A549 (cell line): Measurements from ENCODE around the gene HMMR. TPM values are rescaled to one million over a fixed set of nuclear protein-coding genes. Genes with fewer than 3 reads are reported as not detected.
A peak's percentile ranks its signal among the peaks of the same experiment; 100 is the strongest.

ENCODE experiments used
- ATAC-seq, 2 experiments: fragments of 200-7000 bp in 1 of 2; fragments of >200 bp in 1 of 2; cut with Nextera tagmentation in 1 of 2; cut with Tn5 transposase in 1 of 2; 3 replicates each; pipeline versions ENCODE4 v1.8.0 to v1.9.1; 2018 to 2020; ENCODE audit warnings: mild to moderate bottlenecking in 1 of 2, moderate library complexity in 1 of 2
- CTCF ChIA-PET: fragments of 300-600 bp; sonication (Branson Sonifier 250); formaldehyde crosslinking; extraction: SDS; loops from one replicate; lab custom pipeline; 2021; ENCODE audit warnings: antibody characterized with exemption, inconsistent platforms; lab: Yijun Ruan, JAX
- POLR2A ChIA-PET: fragments of 350-600 bp; formaldehyde crosslinking; extraction: SDS; loops from one replicate; lab custom pipeline; 2021; ENCODE audit warnings: antibody characterized with exemption, inconsistent platforms; lab: Yijun Ruan, JAX
- DNase-seq, 2 experiments: peaks; one replicate each; pipeline versions ENCODE4 v3.0.0 to v3.0.0-alpha.2; 2011 to 2016; ENCODE audit warnings: low read depth in 1 of 2, low spot score in 1 of 2
- FAIRE-seq: peaks from 2 replicates; lab custom pipeline; 2011; peaks lifted over from hg19 to GRCh38; lab: Jason Lieb, UNC
- H3K27ac ChIP-seq, 2 experiments: fragments of >200 bp; sonication (Bioruptor Twin); formaldehyde crosslinking; 3 replicates each; pipeline ENCODE4 v1.5.1; 2016 to 2017
- H3K4me1 ChIP-seq: fragments of >200 bp; sonication (Bioruptor Twin); formaldehyde crosslinking; 3 replicates; pipeline ENCODE4 v1.6.1; 2016
- H3K4me2 ChIP-seq: fragments of >200 bp; sonication (Bioruptor Twin); formaldehyde crosslinking; 3 replicates; pipeline ENCODE4 v1.6.1; 2016
- H3K4me3 ChIP-seq: fragments of >200 bp; sonication (Bioruptor Twin); formaldehyde crosslinking; 3 replicates; pipeline ENCODE4 v1.5.1; 2016
- H3K9me3 ChIP-seq: fragments of >200 bp; sonication (Bioruptor Twin); formaldehyde crosslinking; 3 replicates; pipeline ENCODE4 v1.6.1; 2016
- BHLHE40 ChIP-seq: IDR thresholded peaks from 2 replicates; pipeline ENCODE4 v1.6.1; 2012; ENCODE audit warnings: low read depth, low read length, inconsistent platforms
- CBX8 ChIP-seq: fragments of 200-600 bp; sonication (generic); IDR thresholded peaks from 2 replicates; pipeline ENCODE4 v1.6.1; 2016
- EHMT2 ChIP-seq: fragments of 200-600 bp; sonication (generic); IDR thresholded peaks from 2 replicates; pipeline ENCODE4 v1.6.1; 2016; ENCODE audit warnings: antibody characterized with exemption, low read depth, mild to moderate bottlenecking, moderate library complexity
- ESRRA ChIP-seq: fragments of 150-350 bp; IDR thresholded peaks from 2 replicates; pipeline ENCODE4 v1.6.1; 2014; ENCODE audit warnings: mild to moderate bottlenecking, low read length, borderline replicate concordance
- FOSB ChIP-seq: fragments of 250-450 bp; sonication (Bioruptor Pico); IDR thresholded peaks from 2 replicates; pipeline ENCODE4 v1.5.0; 2020; ENCODE audit warnings: mild to moderate bottlenecking, moderate library complexity
- FOXS1 ChIP-seq: fragments of 250-450 bp; sonication (Bioruptor Pico); IDR thresholded peaks from 2 replicates; pipeline ENCODE4 v1.5.0; 2020; ENCODE audit warnings: mild to moderate bottlenecking, moderate library complexity
- HDAC2 ChIP-seq: fragments of 200-600 bp; sonication (generic); IDR thresholded peaks from 2 replicates; pipeline ENCODE4 v1.6.1; 2016
- JUN ChIP-seq, 2 experiments: fragments of >200 bp; sonication (Bioruptor Twin); formaldehyde crosslinking; IDR thresholded peaks; 2 replicates in 1 of 2; 3 replicates in 1 of 2; pipeline ENCODE4 v1.6.1; 2016 to 2017
- KDM1A ChIP-seq: fragments of 200-600 bp; sonication (generic); IDR thresholded peaks from 2 replicates; pipeline ENCODE4 v1.6.1; 2016; ENCODE audit warnings: low read depth, mild to moderate bottlenecking
- MAFK ChIP-seq: fragments of 450-650 bp; IDR thresholded peaks from 2 replicates; pipeline ENCODE4 v1.6.1; 2014; ENCODE audit not compliant: partially characterized antibody
- MAX ChIP-seq: IDR thresholded peaks from 2 replicates; pipeline ENCODE4 v1.6.1; 2012
- MAZ ChIP-seq: fragments of 150-350 bp; IDR thresholded peaks from 2 replicates; pipeline ENCODE4 v1.6.1; 2014; ENCODE audit warnings: antibody characterized with exemption, low read depth, low read length, borderline replicate concordance
- NPAS2 ChIP-seq: fragments of 250-450 bp; sonication (Bioruptor Pico); IDR thresholded peaks from 2 replicates; pipeline ENCODE4 v1.8.0; 2022; ENCODE audit warnings: mild to moderate bottlenecking, moderate library complexity, borderline replicate concordance
- PBX3 ChIP-seq: IDR thresholded peaks from 2 replicates; pipeline ENCODE4 v1.6.1; 2012
- POLR2A ChIP-seq: IDR thresholded peaks from 2 replicates; pipeline ENCODE4 v1.6.1; 2012; ENCODE audit warnings: mild to moderate bottlenecking, low read length
- RAD21 ChIP-seq, 2 experiments: fragments of >200 bp in 1 of 2; sonication (Bioruptor Twin) in 1 of 2; formaldehyde crosslinking in 1 of 2; IDR thresholded peaks in 1 of 2; conservative IDR thresholded peaks in 1 of 2; 2 replicates in 1 of 2; 3 replicates in 1 of 2; pipeline ENCODE4 v1.6.1; 2012 to 2018; ENCODE audit warnings: inconsistent platforms in 1 of 2
- REST ChIP-seq: fragments of 200-600 bp; sonication (generic); IDR thresholded peaks from 2 replicates; pipeline ENCODE4 v1.6.1; 2016; ENCODE audit warnings: antibody characterized with exemption, mild to moderate bottlenecking, moderate library complexity
- RNF2 ChIP-seq: fragments of 200-600 bp; sonication (generic); IDR thresholded peaks from 2 replicates; pipeline ENCODE4 v1.6.1; 2016; ENCODE audit warnings: low read depth, mild to moderate bottlenecking, antibody characterized with exemption, moderate library complexity, borderline replicate concordance
- SMC3 ChIP-seq: fragments of >200 bp; sonication (Bioruptor Twin); formaldehyde crosslinking; IDR thresholded peaks from 3 replicates; pipeline ENCODE4 v1.6.1; 2018; ENCODE audit warnings: inconsistent platforms
- SREBF2 ChIP-seq: fragments of 450-650 bp; IDR thresholded peaks from 2 replicates; pipeline ENCODE4 v1.6.1; 2014; ENCODE audit warnings: mild to moderate bottlenecking, moderate library complexity
- TP53 ChIP-seq: fragments of 250-450 bp; sonication (Bioruptor Pico); IDR thresholded peaks from 2 replicates; pipeline ENCODE4 v1.5.0; 2021; ENCODE audit warnings: mild to moderate bottlenecking, moderate library complexity
- ZFP36 ChIP-seq: fragments of 450-650 bp; IDR thresholded peaks from 2 replicates; pipeline ENCODE4 v1.6.1; 2014; ENCODE audit warnings: borderline replicate concordance; ENCODE audit not compliant: partially characterized antibody
- WGBS: methylation state at CpG from one replicate; pipeline ENCODE4 v1.1.6; 2017; ENCODE audit errors: missing lambda C conversion rate; 5-methylcytosine and 5-hydroxymethylcytosine counted together
- polyA plus RNA-seq, 4 experiments: library from polyadenylated mRNA; depleted of rRNA in 3 of 4; stranded (reverse); fragments of >200 nt; fragmentation: RNase III in 1 of 4; extraction: RNeasy Plus Mini Kit Qiagen cat#74134 plus additional on column Dnase treatment in 1 of 4; gene quantifications; 2 replicates in 3 of 4; 3 replicates in 1 of 4; pipeline ENCODE4 v1.2.3, GENCODE V29; 2011 to 2017

Gene HMMR
- polyA plus RNA-seq, 2 of the 4 experiments (the other 2 are of a cell fraction): 34.0 to 66.0 TPM

GRCh38 chr5:163456840-163457239, 3.6 kb upstream of the HMMR start:
- 97% methylated on average over 7 of the region's 7 CpGs for WGBS
- POLR2A ChIA-PET: no interaction called here
- H3K4me3 ChIP-seq: no peak overlapping the region

GRCh38 chr5:163458778-163459385, 1.6 kb upstream of the HMMR start:
- 9% methylated on average over 6 of the region's 6 CpGs for WGBS
- Histone ChIP-seq H3K4me2 (peak overlapping the region; percentile 90), H3K4me1 (peaks cover 27% of the 10 kb centered on the region), H3K9me3 (no peaks in the 10 kb centered on the region), H3K27ac (peak overlapping the region; percentile 91 to 92), H3K4me3 (peak overlapping the region; percentile 73)
- no peak for ATAC-seq
- DNase-seq: no peak
- ChIA-PET CTCF (interaction anchor here (1.6 to 2.1 kb wide), 2 partner anchors 17 to 44 kb away, joined by 4 to 7 read pairs; no protein-coding TSS in a partner anchor), POLR2A (interaction anchor here (1.2 to 5.1 kb wide), 7 partner anchors 9 to 46 kb away, joined by 4 to 76 read pairs (median 17); partner anchors contain the start of genes CCNG1 and MAT2B)
- TF ChIP-seq ESRRA: no peak
- no peak for TF ChIP-seq SMC3
- TF ChIP-seq MAX: no peak
- TF ChIP-seq MAFK: no peak
- no peak for TF ChIP-seq RAD21 (conservative IDR thresholded peaks at IDR 0.05 in 1 of 2, IDR thresholded peaks at IDR 0.05 in 1 of 2)
- TF ChIP-seq ZFP36: no peak
- TF ChIP-seq SREBF2: no peak
- TF ChIP-seq FOSB (CRISPR knock-in tag): no peak
- no peak for TF ChIP-seq KDM1A
- no peak for TF ChIP-seq NPAS2 (CRISPR knock-in tag)
- TF ChIP-seq JUN (IDR thresholded peaks at IDR 0.05): no peak
- FAIRE-seq: no peak

More at GRCh38 chr5:163456840-163457239, 3.6 kb upstream of the HMMR start:
- TF ChIP-seq MAZ: no peak
- TF ChIP-seq RNF2: no peak
- TF ChIP-seq HDAC2: no peak
- TF ChIP-seq MAX: no peak
- TF ChIP-seq BHLHE40: no peak
- TF ChIP-seq EHMT2: no peak
- no peak for TF ChIP-seq TP53 (CRISPR knock-in tag)
- no peak for TF ChIP-seq PBX3
- TF ChIP-seq CBX8: no peak
- no peak for TF ChIP-seq POLR2A
- no peak for TF ChIP-seq REST
- no peak for TF ChIP-seq FOXS1
- H3K4me2 ChIP-seq: no peak overlapping the region; the same call in 2 of the 3 replicates
- CTCF ChIA-PET: no interaction called here
- FAIRE-seq (no peak), ATAC-seq (no peak), DNase-seq (no peak)
- peaks cover 13% of the 10 kb centered on the region; the same call in 2 of the 3 replicates for H3K4me1 ChIP-seq
- H3K27ac ChIP-seq: no peak overlapping the region
- no peaks in the 10 kb centered on the region for H3K9me3 ChIP-seq
